ENCODE data around the gene TSC22D1. TPM values are rescaled to one million over a fixed set of nuclear protein-coding genes. Genes with fewer than 3 reads are reported as not detected.

The TSC22D1 gene
- total and polyA plus RNA-seq, 9 donors: 61.8 to 93.1 (median 76.7) TPM

DNA sequence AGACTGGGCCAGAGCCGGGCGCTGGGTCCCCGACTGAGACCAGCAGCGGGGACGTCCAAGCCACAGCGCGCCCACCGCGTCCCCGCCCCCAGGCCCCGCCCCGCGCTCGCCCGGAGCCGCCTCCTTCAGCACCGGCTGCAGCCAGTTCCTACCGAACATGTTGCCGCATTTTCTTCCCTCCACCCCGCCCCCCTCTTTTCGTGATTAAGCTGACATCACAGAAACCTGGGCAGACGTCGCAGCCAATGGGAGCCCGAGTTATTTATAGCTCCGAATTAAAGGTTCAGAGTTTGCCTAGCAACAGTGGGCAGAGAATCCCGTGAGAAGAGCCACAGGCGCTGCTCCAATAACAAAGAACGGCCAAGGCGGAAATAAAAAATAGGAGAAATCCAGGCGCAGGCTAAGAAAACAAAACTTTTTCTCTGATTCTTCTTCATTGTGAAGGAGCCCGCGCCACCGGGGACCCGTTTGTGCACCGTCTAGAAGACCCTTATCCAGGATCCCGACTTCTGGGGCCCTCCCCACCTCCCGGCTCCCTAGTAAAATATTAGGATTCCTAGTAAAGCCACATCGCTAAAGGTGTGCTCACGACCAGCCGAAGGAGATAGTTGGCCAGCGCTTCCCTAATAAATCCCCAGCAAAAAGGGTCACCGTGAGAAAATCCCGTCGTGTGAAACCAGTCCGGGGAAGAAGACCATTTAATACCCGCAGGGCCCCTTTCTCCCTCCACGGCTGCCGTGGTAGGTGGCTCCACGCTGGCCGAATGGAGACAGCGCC lies 140.8 kb downstream of the TSC22D1 start:
- Histone ChIP-seq H3K27ac (ENCODE audit: low read length) (peak overlapping the region; percentile 98), H3K4me3 (ENCODE audit: low read length) (peak overlapping the region; percentile 66), H3K4me1 (ENCODE audit: control insufficient read depth, insufficient read depth, low read length) (peaks cover 14% of the 10 kb centered on the region), H3K9me3 (replicated peaks; ENCODE audit: control insufficient read depth, low read depth, low read length) (no peaks in the 10 kb centered on the region), H3K27me3 (ENCODE audit: control insufficient read depth, insufficient read depth, low read length) (peaks cover 2% of the 10 kb centered on the region), H3K36me3 (ENCODE audit: control insufficient read depth, insufficient read depth, low read length) (peaks cover 16% of the 10 kb centered on the region)
- WGBS (ENCODE audit: insufficient coverage): under 1% methylated on average over 40 of the region's 51 CpGs
- peak; percentile 99 for DNase-seq

DNA sequence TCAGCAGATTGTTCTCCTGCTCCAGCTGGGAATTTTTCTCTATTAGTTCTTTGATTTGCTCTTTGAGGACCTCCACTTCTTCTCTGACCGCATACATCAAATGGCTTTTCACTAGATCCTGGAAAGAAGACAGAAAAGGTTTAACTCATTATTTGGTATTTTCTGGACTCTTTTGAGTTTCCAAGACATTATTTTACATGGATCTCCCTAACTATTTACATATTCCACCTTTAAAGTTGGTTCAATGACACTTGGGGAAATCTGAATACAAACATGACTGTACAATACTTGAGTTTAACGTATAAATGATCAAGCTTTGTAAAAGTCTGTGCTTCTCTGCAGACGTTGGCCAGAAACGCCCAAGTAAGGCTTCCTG lies 141.4 kb downstream of the TSC22D1 start:
- peak overlapping the region; percentile 66 for H3K4me3 ChIP-seq (ENCODE audit: low read length)
- peaks cover 2% of the 10 kb centered on the region for H3K27me3 ChIP-seq (ENCODE audit: control insufficient read depth, insufficient read depth, low read length)
- DNase-seq: no peak
- no peaks in the 10 kb centered on the region for H3K9me3 ChIP-seq (replicated peaks; ENCODE audit: control insufficient read depth, low read depth, low read length)
- H3K36me3 ChIP-seq (ENCODE audit: control insufficient read depth, insufficient read depth, low read length): peaks cover 16% of the 10 kb centered on the region
- peak overlapping the region; percentile 86 for H3K27ac ChIP-seq (ENCODE audit: low read length)
- WGBS (ENCODE audit: insufficient coverage): 5% methylated on average over 3 of the region's 4 CpGs
- H3K4me1 ChIP-seq (ENCODE audit: control insufficient read depth, insufficient read depth, low read length): peaks cover 14% of the 10 kb centered on the region

- H3K4me1 ChIP-seq (ENCODE audit: control insufficient read depth, insufficient read depth, low read length): peaks cover 14% of the 10 kb centered on the region
- 75% methylated on average over 7 of the region's 15 CpGs for WGBS (ENCODE audit: insufficient coverage)
- peaks cover 2% of the 10 kb centered on the region for H3K27me3 ChIP-seq (ENCODE audit: control insufficient read depth, insufficient read depth, low read length)
- no peaks in the 10 kb centered on the region for H3K9me3 ChIP-seq (replicated peaks; ENCODE audit: control insufficient read depth, low read depth, low read length)
- peak overlapping the region; percentile 66 for H3K4me3 ChIP-seq (ENCODE audit: low read length)
- DNase-seq: no peak
- peaks cover 16% of the 10 kb centered on the region for H3K36me3 ChIP-seq (ENCODE audit: control insufficient read depth, insufficient read depth, low read length)
- peak overlapping the region; percentile 86 for H3K27ac ChIP-seq (ENCODE audit: low read length)
Measured at GRCh38 chr13:44433863-44434765, 142.0 kb downstream of the TSC22D1 start.

DNA sequence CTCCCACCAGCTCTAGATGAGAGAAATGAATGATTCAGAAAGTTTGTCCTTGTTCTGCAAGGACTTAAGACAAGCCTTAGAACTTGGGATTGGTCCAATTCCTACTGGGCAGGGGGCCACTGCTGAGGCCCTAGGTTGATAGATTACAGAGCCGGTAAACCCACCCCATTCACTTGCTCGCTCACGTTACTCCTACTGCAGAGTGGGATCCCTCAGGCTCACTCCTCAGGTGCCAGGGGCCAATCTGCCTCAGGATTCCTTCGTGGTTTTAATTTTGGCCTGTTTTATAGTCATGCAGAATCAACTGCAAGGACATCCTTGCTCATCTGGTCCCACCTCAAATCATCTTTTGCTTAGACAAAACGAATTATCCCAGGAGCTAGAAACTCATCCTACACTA lies 143.5 kb downstream of the TSC22D1 start:
- Histone ChIP-seq H3K4me1 (ENCODE audit: control insufficient read depth, insufficient read depth, low read length) (peaks cover 13% of the 10 kb centered on the region), H3K4me3 (ENCODE audit: low read length) (no peak overlapping the region), H3K27ac (ENCODE audit: low read length) (no peak overlapping the region), H3K27me3 (ENCODE audit: control insufficient read depth, insufficient read depth, low read length) (peaks cover 2% of the 10 kb centered on the region), H3K36me3 (ENCODE audit: control insufficient read depth, insufficient read depth, low read length) (peaks cover 16% of the 10 kb centered on the region), H3K9me3 (replicated peaks; ENCODE audit: control insufficient read depth, low read depth, low read length) (no peaks in the 10 kb centered on the region)
- 59% methylated on average over 5 of the region's 5 CpGs for WGBS (ENCODE audit: insufficient coverage)
- DNase-seq: peak; percentile 56

DNA sequence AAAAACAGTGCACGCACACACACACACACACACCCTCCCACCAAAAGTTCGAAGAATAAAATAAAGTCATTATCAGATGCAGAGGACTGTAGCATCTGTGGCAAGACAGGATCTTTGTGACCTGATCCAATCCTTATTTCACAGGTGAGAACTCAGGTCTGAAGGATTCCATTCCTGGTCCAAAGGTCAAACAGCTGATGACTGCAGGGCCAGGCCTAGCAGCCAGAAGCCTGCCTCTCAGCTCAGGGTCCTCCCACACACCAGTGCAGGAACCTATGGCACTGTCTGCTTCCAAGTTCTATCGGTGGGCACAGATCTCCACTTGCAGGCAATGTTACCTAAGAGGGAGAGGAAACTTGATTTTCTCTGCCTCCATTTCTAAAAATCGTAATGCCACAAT lies 145.0 kb downstream of the TSC22D1 start:
- H3K4me1 ChIP-seq (ENCODE audit: control insufficient read depth, insufficient read depth, low read length): peaks cover 11% of the 10 kb centered on the region
- no peaks in the 10 kb centered on the region for H3K9me3 ChIP-seq (replicated peaks; ENCODE audit: control insufficient read depth, low read depth, low read length)
- no CpG with 5 or more reads among the region's 4 CpGs for WGBS (ENCODE audit: insufficient coverage)
- H3K4me3 ChIP-seq (ENCODE audit: low read length): no peak overlapping the region
- H3K27ac ChIP-seq (ENCODE audit: low read length): no peak overlapping the region
- H3K27me3 ChIP-seq (ENCODE audit: control insufficient read depth, insufficient read depth, low read length): peaks cover 2% of the 10 kb centered on the region
- no peak for DNase-seq
- H3K36me3 ChIP-seq (ENCODE audit: control insufficient read depth, insufficient read depth, low read length): peaks cover 16% of the 10 kb centered on the region

DNA sequence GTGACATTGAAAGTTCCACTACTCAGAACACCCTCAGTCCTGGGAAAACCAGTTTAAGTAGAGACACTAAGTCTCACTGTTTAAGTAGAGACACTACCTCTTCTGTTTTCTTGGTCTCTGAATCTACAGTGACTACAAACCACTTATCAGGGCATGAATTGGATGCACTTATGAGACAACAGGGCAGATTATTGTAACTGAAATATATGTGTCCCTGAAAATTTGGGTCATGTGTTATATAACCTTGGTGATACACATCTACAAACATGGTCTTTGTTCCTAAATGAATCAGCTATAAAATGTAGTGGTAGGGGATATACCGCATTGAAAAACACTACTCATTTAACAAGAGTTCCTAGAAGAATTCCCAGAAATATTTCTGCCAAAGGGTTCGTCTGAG lies 146.8 kb downstream of the TSC22D1 start:
- no peak for DNase-seq
- H3K27me3 ChIP-seq (ENCODE audit: control insufficient read depth, insufficient read depth, low read length): no peaks in the 10 kb centered on the region
- H3K36me3 ChIP-seq (ENCODE audit: control insufficient read depth, insufficient read depth, low read length): peaks cover 13% of the 10 kb centered on the region
- H3K4me1 ChIP-seq (ENCODE audit: control insufficient read depth, insufficient read depth, low read length): peaks cover 6% of the 10 kb centered on the region
- no peak overlapping the region for H3K27ac ChIP-seq (ENCODE audit: low read length)
- WGBS (ENCODE audit: insufficient coverage): no CpG with 5 or more reads among the region's 2 CpGs
- H3K9me3 ChIP-seq (replicated peaks; ENCODE audit: control insufficient read depth, low read depth, low read length): no peaks in the 10 kb centered on the region
- no peak overlapping the region for H3K4me3 ChIP-seq (ENCODE audit: low read length)

DNA sequence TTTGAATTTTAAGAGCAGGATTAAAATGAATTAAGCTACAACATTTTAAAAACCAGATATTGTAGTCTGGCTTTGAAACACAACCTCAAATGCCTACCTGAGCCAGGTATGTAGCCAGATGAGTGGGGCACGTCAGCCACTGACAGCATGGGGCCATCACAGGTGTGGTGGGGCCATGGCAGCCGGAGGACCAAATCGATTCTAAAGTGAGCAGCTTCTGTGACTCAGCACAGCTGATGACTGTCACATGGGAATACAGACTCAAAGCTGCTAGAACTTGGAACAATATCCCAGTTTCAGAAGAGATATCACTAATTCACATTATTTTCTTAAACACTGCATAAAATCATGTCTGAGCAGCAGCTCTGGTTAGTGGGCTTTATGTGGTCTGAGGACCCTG lies 149.7 kb downstream of the TSC22D1 start:
- H3K27me3 ChIP-seq (ENCODE audit: control insufficient read depth, insufficient read depth, low read length): no peaks in the 10 kb centered on the region
- DNase-seq: no peak
- WGBS (ENCODE audit: insufficient coverage): 33% methylated on average over 2 of the region's 3 CpGs

DNA sequence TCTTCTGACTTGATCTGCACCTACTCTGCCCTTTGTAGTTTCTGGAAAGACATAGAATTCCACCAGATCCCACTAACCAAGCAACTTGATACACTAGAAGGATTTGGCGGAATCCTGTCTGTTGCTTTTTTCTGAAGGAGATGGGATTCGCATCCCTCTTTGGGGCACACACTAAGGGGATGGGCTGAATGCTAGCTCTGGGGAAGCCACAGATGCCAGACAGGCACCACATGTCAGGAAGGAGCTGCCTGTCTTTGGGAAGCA lies 150.4 kb downstream of the TSC22D1 start:
- Histone ChIP-seq H3K4me1 (ENCODE audit: control insufficient read depth, insufficient read depth, low read length) (peaks cover 4% of the 10 kb centered on the region), H3K27me3 (ENCODE audit: control insufficient read depth, insufficient read depth, low read length) (no peaks in the 10 kb centered on the region), H3K27ac (ENCODE audit: low read length) (no peak overlapping the region), H3K36me3 (ENCODE audit: control insufficient read depth, insufficient read depth, low read length) (no peaks in the 10 kb centered on the region), H3K4me3 (ENCODE audit: low read length) (no peak overlapping the region), H3K9me3 (replicated peaks; ENCODE audit: control insufficient read depth, low read depth, low read length) (no peaks in the 10 kb centered on the region)
- WGBS (ENCODE audit: insufficient coverage): 84% methylated on average over 2 of the region's 2 CpGs
- DNase-seq: no peak

More for the DNA sequence above, 149.7 kb downstream of the TSC22D1 start:
- Histone ChIP-seq H3K9me3 (replicated peaks; ENCODE audit: control insufficient read depth, low read depth, low read length) (no peaks in the 10 kb centered on the region), H3K4me1 (ENCODE audit: control insufficient read depth, insufficient read depth, low read length) (peaks cover 4% of the 10 kb centered on the region), H3K27ac (ENCODE audit: low read length) (no peak overlapping the region), H3K36me3 (ENCODE audit: control insufficient read depth, insufficient read depth, low read length) (no peaks in the 10 kb centered on the region), H3K4me3 (ENCODE audit: low read length) (no peak overlapping the region)

DNA sequence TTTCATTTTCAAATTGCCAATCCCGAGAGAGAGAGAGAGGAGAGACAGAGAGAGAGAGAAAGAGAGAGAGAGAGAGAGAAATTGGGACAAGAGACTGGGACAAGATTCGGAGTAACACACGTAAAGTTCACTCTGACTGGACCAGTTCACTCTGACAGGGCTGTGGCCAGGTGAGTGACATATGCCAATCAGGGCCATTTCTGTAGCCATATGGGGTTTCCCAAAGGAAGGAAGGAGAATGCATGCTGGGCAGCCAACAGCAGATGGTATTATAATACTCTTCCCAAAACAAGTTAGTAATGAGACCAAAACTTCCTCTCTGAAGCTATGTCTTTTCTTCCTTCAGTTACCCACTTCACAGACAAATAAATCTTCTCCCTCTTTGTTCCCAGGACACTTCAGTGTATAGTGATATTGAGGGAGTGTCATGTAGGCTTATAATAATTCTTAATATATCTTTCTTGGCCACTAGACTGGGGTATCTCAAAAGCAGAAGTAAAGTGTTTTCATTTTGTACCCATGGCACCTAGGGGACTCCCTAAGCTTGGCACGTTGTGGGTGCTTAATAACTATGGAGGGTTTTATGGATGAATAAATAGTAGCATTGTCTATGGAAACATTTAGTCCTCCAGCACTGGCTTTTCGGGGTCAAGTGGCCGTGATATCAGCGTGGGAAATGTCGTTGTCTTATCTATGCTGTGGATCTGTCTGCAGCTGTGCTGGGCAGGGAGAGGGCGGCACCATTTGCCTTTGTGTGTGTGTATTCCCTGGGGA lies 150.9 kb downstream of the TSC22D1 start:
- Histone ChIP-seq H3K27me3 (ENCODE audit: control insufficient read depth, insufficient read depth, low read length) (peaks cover 3% of the 10 kb centered on the region), H3K4me1 (ENCODE audit: control insufficient read depth, insufficient read depth, low read length) (peaks cover 4% of the 10 kb centered on the region), H3K36me3 (ENCODE audit: control insufficient read depth, insufficient read depth, low read length) (no peaks in the 10 kb centered on the region), H3K4me3 (ENCODE audit: low read length) (no peak overlapping the region), H3K9me3 (replicated peaks; ENCODE audit: control insufficient read depth, low read depth, low read length) (no peaks in the 10 kb centered on the region), H3K27ac (ENCODE audit: low read length) (no peak overlapping the region)
- 79% methylated on average over 5 of the region's 9 CpGs for WGBS (ENCODE audit: insufficient coverage)
- DNase-seq: no peak

DNA sequence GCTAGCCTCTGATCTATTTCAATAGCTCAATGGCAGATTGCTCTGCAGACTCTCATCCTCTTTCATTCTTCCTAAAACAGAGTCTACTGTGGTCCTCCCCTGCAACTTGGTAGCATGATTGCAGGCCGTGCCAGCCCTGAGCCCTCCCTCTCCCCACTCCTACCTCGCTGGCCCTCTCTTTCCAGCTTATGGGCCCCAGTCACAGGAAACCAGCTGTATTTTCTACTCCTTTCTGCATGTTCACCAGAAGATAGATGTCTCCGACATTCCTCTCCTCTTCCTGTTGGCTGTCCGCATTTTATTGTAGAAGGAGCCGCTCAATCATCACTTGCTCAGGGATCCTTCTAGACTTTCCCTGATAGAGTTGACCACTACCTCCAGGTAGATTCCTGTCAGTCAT lies 152.3 kb downstream of the TSC22D1 start:
- peaks cover 3% of the 10 kb centered on the region for H3K27me3 ChIP-seq (ENCODE audit: control insufficient read depth, insufficient read depth, low read length)
- DNase-seq: no peak
- 93% methylated on average over 4 of the region's 5 CpGs for WGBS (ENCODE audit: insufficient coverage)

More for the DNA sequence above, 152.3 kb downstream of the TSC22D1 start:
- Histone ChIP-seq H3K27ac (ENCODE audit: low read length) (no peak overlapping the region), H3K4me3 (ENCODE audit: low read length) (no peak overlapping the region), H3K4me1 (ENCODE audit: control insufficient read depth, insufficient read depth, low read length) (peaks cover 4% of the 10 kb centered on the region), H3K36me3 (ENCODE audit: control insufficient read depth, insufficient read depth, low read length) (no peaks in the 10 kb centered on the region), H3K9me3 (replicated peaks; ENCODE audit: control insufficient read depth, low read depth, low read length) (no peaks in the 10 kb centered on the region)

Data from muscle of leg (tissue), 11 donors.